ENCODE results near the gene RNF5. TPM values are rescaled to one million over a fixed set of nuclear protein-coding genes. Genes with fewer than 3 reads are reported as not detected.

RNF5 gene
- total and polyA plus RNA-seq, 2 experiments from 2014 or later = 48.1 to 58.8 TPM

DNA sequence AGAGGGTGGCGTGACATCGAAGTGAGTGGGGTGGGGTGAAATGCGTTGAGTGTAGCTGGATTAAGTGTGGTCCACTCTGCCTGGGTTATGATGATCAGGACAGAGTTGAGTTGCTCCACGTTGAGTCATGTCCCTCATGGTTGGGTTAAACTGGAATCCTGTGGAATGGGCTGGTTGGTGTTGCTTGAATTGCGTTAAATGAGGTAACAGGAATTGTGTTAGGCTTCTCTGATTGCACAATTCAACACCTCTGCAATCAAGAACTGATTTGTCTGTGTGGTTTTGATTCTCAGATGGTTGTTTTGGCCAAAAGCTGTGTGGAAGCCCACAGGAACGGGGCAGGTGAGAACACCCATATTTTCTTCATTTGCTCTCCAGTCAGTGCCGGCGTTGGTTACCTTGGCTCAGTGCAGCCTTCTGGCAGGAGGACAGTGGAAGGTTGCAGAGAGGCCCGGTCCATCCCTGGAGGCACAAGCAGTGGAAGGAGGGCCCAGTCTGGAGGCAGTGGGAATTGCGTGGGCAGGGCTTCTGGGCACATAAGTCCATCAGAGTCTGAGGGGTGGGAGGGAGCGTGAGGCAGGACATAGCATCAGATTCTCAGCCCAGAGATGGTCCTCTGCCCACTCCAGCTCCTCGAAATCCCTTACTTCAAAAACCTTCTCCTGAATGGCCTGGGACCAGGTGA lies 34.0 kb downstream of the RNF5 start:
- H3K4me3 ChIP-seq = no peak overlapping the region
- no peak for DNase-seq
- TF ChIP-seq EZH2phosphoT487 (IDR thresholded peaks at IDR 0.05; ENCODE audit: insufficient read depth, low read depth) (no peak), EZH2 (IDR thresholded peaks at IDR 0.05; ENCODE audit: insufficient read depth, poor library complexity, severe bottlenecking) (no peak)
- no peaks in the 10 kb centered on the region for H3F3A ChIP-seq (ENCODE audit: insufficient read depth)
- no peak overlapping the region for H3K4me2 ChIP-seq (ENCODE audit: unreplicated experiment)
- no peaks in the 10 kb centered on the region for H4K20me1 ChIP-seq (ENCODE audit: insufficient read depth)
- WGBS, 2 experiments (ENCODE audit: low coverage in 1 of 2, low lambda C conversion rate in 2 of 2, missing lambda C conversion rate in 2 of 2) = 68 to 69% methylated on average over 12 of the region's 12 CpGs
- no peak overlapping the region for H3K27ac ChIP-seq
- H3K4me1 ChIP-seq (ENCODE audit: insufficient read depth) = no peaks in the 10 kb centered on the region
- H3K36me3 ChIP-seq (ENCODE audit: low read depth) = no peaks in the 10 kb centered on the region
- no peaks in the 10 kb centered on the region for H3K27me3 ChIP-seq (replicated peaks; ENCODE audit: insufficient read depth)
- H3K79me2 ChIP-seq (ENCODE audit: insufficient read depth) = no peaks in the 10 kb centered on the region
- H3K9me2 ChIP-seq (ENCODE audit: insufficient read depth) = no peaks in the 10 kb centered on the region
- H3K9ac ChIP-seq = no peak overlapping the region
- no peaks in the 10 kb centered on the region for H3K9me3 ChIP-seq (ENCODE audit: low read depth)
- in situ Hi-C loops (cut with MboI) = no loop called here
- no peak overlapping the region for H2AFZ ChIP-seq

DNA sequence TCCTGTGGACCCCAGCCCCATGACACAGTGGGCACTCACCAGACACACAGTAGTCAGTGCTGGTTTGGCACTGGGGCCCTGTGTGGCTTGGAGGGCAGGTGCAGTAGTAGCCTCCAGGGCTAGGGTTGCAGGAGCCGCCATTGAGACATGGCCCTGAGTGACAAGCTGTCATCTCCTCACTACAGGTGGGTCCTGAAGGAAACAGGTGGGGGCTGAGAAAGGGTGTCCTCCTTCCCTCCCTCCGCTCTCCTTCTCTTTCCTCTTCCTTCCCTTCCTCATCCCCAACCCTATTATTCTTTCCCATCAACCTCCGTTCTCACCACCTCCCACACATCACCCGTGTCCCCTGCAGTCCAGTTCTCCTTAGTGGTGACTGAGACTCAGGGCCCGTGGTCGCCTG lies 35.4 kb downstream of the RNF5 start:
- Histone ChIP-seq H3K4me2 (ENCODE audit: unreplicated experiment) (no peak overlapping the region), H3K36me3 (ENCODE audit: low read depth) (no peaks in the 10 kb centered on the region), H3K9me3 (ENCODE audit: low read depth) (no peaks in the 10 kb centered on the region), H3K9me2 (ENCODE audit: insufficient read depth) (no peaks in the 10 kb centered on the region), H2AFZ (no peak overlapping the region), H3K27ac (no peak overlapping the region), H3K27me3 (replicated peaks; ENCODE audit: insufficient read depth) (no peaks in the 10 kb centered on the region), H3K9ac (no peak overlapping the region), H3K4me1 (ENCODE audit: insufficient read depth) (no peaks in the 10 kb centered on the region), H4K20me1 (ENCODE audit: insufficient read depth) (no peaks in the 10 kb centered on the region), H3K79me2 (ENCODE audit: insufficient read depth) (no peaks in the 10 kb centered on the region), H3F3A (ENCODE audit: insufficient read depth) (no peaks in the 10 kb centered on the region), H3K4me3 (no peak overlapping the region)
- WGBS, 2 experiments (ENCODE audit: low coverage in 1 of 2, low lambda C conversion rate in 2 of 2, missing lambda C conversion rate in 2 of 2) = 65 to 67% methylated on average over 6 of the region's 6 CpGs
- in situ Hi-C loops (cut with MboI) = no loop called here
- TF ChIP-seq EZH2 (IDR thresholded peaks at IDR 0.05; ENCODE audit: insufficient read depth, poor library complexity, severe bottlenecking) (no peak), EZH2phosphoT487 (IDR thresholded peaks at IDR 0.05; ENCODE audit: insufficient read depth, low read depth) (no peak)
- no peak for DNase-seq

DNA sequence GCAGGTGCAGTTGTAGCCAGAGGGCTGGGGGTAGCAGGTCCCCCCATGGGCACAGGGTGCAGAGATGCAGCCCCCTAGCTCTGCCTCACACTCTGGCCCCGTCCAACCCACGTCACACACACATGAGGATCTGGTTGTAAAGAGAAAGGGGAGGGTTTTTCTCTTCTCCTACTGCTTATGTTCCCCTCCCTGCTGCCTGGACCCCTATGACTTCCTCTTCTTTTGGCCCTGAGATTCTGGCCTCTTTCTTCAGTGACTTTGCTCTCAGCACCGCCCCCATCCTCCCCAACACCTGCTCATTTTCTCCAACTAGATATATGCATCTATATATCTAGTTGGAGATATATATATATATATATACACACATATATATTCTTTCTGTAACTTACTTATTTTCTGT lies 35.9 kb downstream of the RNF5 start:
- Histone ChIP-seq H3K4me3 (no peak overlapping the region), H3K4me2 (ENCODE audit: unreplicated experiment) (no peak overlapping the region), H4K20me1 (ENCODE audit: insufficient read depth) (no peaks in the 10 kb centered on the region), H3K27ac (no peak overlapping the region), H3K9ac (no peak overlapping the region), H3K9me2 (ENCODE audit: insufficient read depth) (no peaks in the 10 kb centered on the region), H3K36me3 (ENCODE audit: low read depth) (no peaks in the 10 kb centered on the region), H3K27me3 (replicated peaks; ENCODE audit: insufficient read depth) (no peaks in the 10 kb centered on the region), H3K79me2 (ENCODE audit: insufficient read depth) (no peaks in the 10 kb centered on the region), H3K9me3 (ENCODE audit: low read depth) (no peaks in the 10 kb centered on the region), H2AFZ (no peak overlapping the region), H3F3A (ENCODE audit: insufficient read depth) (no peaks in the 10 kb centered on the region), H3K4me1 (ENCODE audit: insufficient read depth) (no peaks in the 10 kb centered on the region)
- no peak for TF ChIP-seq EZH2 (IDR thresholded peaks at IDR 0.05; ENCODE audit: insufficient read depth, poor library complexity, severe bottlenecking)
- TF ChIP-seq EZH2phosphoT487 (IDR thresholded peaks at IDR 0.05; ENCODE audit: insufficient read depth, low read depth) = no peak
- in situ Hi-C loops (cut with MboI) = no loop called here
- WGBS, 2 experiments (ENCODE audit: low coverage in 1 of 2, low lambda C conversion rate in 2 of 2, missing lambda C conversion rate in 2 of 2) = 38 to 45% methylated on average over 3 of the region's 3 CpGs
- DNase-seq = no peak

DNA sequence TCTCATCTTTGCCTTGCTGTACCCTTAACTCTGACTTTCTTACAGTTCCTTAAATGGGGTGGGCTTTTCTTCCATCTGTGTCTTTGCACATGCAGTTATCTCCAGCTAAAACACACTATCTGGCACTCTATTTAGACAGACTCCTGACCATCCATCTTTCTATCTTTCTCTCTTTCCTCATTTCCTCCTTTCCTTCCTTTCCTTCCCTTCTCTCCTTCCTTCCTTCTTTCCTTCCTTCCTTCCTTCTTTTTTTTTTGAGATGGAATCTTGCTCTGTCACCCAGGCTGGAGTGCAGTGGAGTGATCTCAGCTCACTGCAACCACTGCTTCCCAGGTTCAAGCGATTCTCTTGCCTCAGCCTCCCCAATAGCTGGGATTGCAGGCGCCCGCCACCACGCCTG lies 37.4 kb downstream of the RNF5 start:
- Histone ChIP-seq H3K4me1 (ENCODE audit: insufficient read depth) (no peaks in the 10 kb centered on the region), H2AFZ (no peak overlapping the region), H3K36me3 (ENCODE audit: low read depth) (no peaks in the 10 kb centered on the region), H3K4me2 (ENCODE audit: unreplicated experiment) (no peak overlapping the region), H3K9ac (no peak overlapping the region), H3K79me2 (ENCODE audit: insufficient read depth) (no peaks in the 10 kb centered on the region), H3K9me3 (ENCODE audit: low read depth) (no peaks in the 10 kb centered on the region), H3K27ac (no peak overlapping the region), H3K4me3 (no peak overlapping the region), H3K27me3 (replicated peaks; ENCODE audit: insufficient read depth) (no peaks in the 10 kb centered on the region), H3K9me2 (ENCODE audit: insufficient read depth) (no peaks in the 10 kb centered on the region), H3F3A (ENCODE audit: insufficient read depth) (no peaks in the 10 kb centered on the region), H4K20me1 (ENCODE audit: insufficient read depth) (no peaks in the 10 kb centered on the region)
- in situ Hi-C loops (cut with MboI) = no loop called here
- DNase-seq = no peak
- WGBS, 2 experiments (ENCODE audit: low coverage in 1 of 2, low lambda C conversion rate in 2 of 2, missing lambda C conversion rate in 2 of 2) = 71 to 82% methylated on average over 4 of the region's 4 CpGs
- TF ChIP-seq EZH2 (IDR thresholded peaks at IDR 0.05; ENCODE audit: insufficient read depth, poor library complexity, severe bottlenecking) (no peak), EZH2phosphoT487 (IDR thresholded peaks at IDR 0.05; ENCODE audit: insufficient read depth, low read depth) (no peak)
